IMR-90 (cell line): ENCODE data around the gene GABRR3. TPM values are rescaled to one million over a fixed set of nuclear protein-coding genes. Genes with fewer than 3 reads are reported as not detected.

Experiments used
- ATAC-seq: fragments of 200-7000 bp; cut with Tn5 transposase; 2 replicates; pipeline ENCODE4 v1.9.1; 2020; ENCODE audit warnings: low read depth, mild to moderate bottlenecking, moderate library complexity
- BruUV-seq: library from RNA; stranded (reverse); fragments of 400-500 nt; replicated peaks from 2 replicates; lab custom pipeline; 2021; lab: Mats Ljungman, UMichigan
- CTCF ChIA-PET: fragments of 300-600 bp; formaldehyde crosslinking; extraction: SDS; loops from one replicate; lab custom pipeline; 2021; ENCODE audit warnings: antibody characterized with exemption; lab: Yijun Ruan, JAX
- POLR2A ChIA-PET: fragments of 300-600 bp; sonication (Branson Sonifier 250); formaldehyde crosslinking; loops from one replicate; lab custom pipeline; 2022; ENCODE audit warnings: antibody characterized with exemption; ENCODE audit not compliant: unreplicated experiment; lab: Charles Lee
- DNase-seq: peaks from one replicate; pipeline ENCODE4 v3.0.0; 2013
- H2AFZ ChIP-seq: replicated peaks from 2 replicates; pipeline ENCODE3; 2013; ENCODE audit warnings: low read length, mild to moderate bottlenecking; ENCODE audit not compliant: poor library complexity
- H2AK5ac ChIP-seq: 2 replicates; pipeline ENCODE4 v1.6.1; 2013; ENCODE audit warnings: low read depth, low read length, inconsistent platforms
- H2AK9ac ChIP-seq: replicated peaks from 2 replicates; pipeline ENCODE3; 2013; ENCODE audit warnings: mild to moderate bottlenecking, low read depth, low read length, moderate library complexity; ENCODE audit not compliant: poor library complexity
- H2BK120ac ChIP-seq: 2 replicates; pipeline ENCODE4 v1.6.1; 2013; ENCODE audit warnings: low read depth, low read length, inconsistent platforms
- H2BK15ac ChIP-seq: 3 replicates; pipeline ENCODE4 v1.6.1; 2013; ENCODE audit warnings: low read depth, low read length, inconsistent platforms
- H2BK20ac ChIP-seq: 2 replicates; pipeline ENCODE4 v1.6.1; 2013; ENCODE audit warnings: low read depth, mild to moderate bottlenecking, inconsistent platforms, low read length, moderate library complexity
- H2BK5ac ChIP-seq: 2 replicates; pipeline ENCODE4 v1.6.1; 2013; ENCODE audit warnings: mild to moderate bottlenecking, low read depth, low read length, inconsistent platforms; ENCODE audit not compliant: poor library complexity, severe bottlenecking
- H3K14ac ChIP-seq: replicated peaks from 2 replicates; pipeline ENCODE4 v1.6.1; 2013; ENCODE audit warnings: low read depth, low read length, inconsistent platforms
- H3K18ac ChIP-seq: 2 replicates; pipeline ENCODE4 v1.6.1; 2013; ENCODE audit warnings: low read depth, low read length, control low read depth
- H3K23ac ChIP-seq: 2 replicates; pipeline ENCODE4 v1.6.1; 2013; ENCODE audit warnings: low read depth, low read length, inconsistent platforms
- H3K27ac ChIP-seq: 2 replicates; pipeline ENCODE4 v1.5.1; 2013; ENCODE audit warnings: mild to moderate bottlenecking, control low read depth, low read length; ENCODE audit not compliant: insufficient read depth
- H3K27me3 ChIP-seq: 2 replicates; pipeline ENCODE4 v1.6.1; 2013; ENCODE audit warnings: low read length; ENCODE audit not compliant: control insufficient read depth, insufficient read depth
- H3K36me3 ChIP-seq: 2 replicates; pipeline ENCODE4 v1.6.1; 2013; ENCODE audit warnings: low read length, mixed read lengths; ENCODE audit not compliant: control insufficient read depth, insufficient read depth
- H3K4ac ChIP-seq: 2 replicates; pipeline ENCODE4 v1.6.1; 2013; ENCODE audit warnings: low read depth, low read length, inconsistent platforms
- H3K4me1 ChIP-seq: 2 replicates; pipeline ENCODE4 v1.6.1; 2013; ENCODE audit warnings: low read length, mixed read lengths; ENCODE audit not compliant: control insufficient read depth, insufficient read depth
- H3K4me2 ChIP-seq: 2 replicates; pipeline ENCODE4 v1.6.1; 2013; ENCODE audit warnings: low read depth, mild to moderate bottlenecking, control low read depth, low read length, moderate library complexity
- H3K4me3 ChIP-seq: 2 replicates; pipeline ENCODE4 v1.5.1; 2013; ENCODE audit warnings: low read depth, mild to moderate bottlenecking, control low read depth, low read length, moderate library complexity; ENCODE audit not compliant: insufficient read depth
- H3K56ac ChIP-seq: 2 replicates; pipeline ENCODE4 v1.6.1; 2013; ENCODE audit warnings: low read length, inconsistent platforms; ENCODE audit not compliant: insufficient read depth; ENCODE audit errors: extremely low read depth
- H3K79me1 ChIP-seq, 2 experiments: 2 replicates each; pipeline ENCODE4 v1.6.1; 2013; ENCODE audit warnings: low read length in 2 of 2, inconsistent platforms in 1 of 2, low read depth in 1 of 2
- H3K9ac ChIP-seq: 2 replicates; pipeline ENCODE4 v1.6.1; 2013; ENCODE audit warnings: low read depth, low read length, control low read depth
- H3K9me1 ChIP-seq: 2 replicates; pipeline ENCODE4 v1.6.1; 2013; ENCODE audit warnings: low read length, inconsistent platforms; ENCODE audit not compliant: insufficient read depth
- H3K9me3 ChIP-seq: 2 replicates; pipeline ENCODE4 v1.6.1; 2013; ENCODE audit warnings: low read length; ENCODE audit not compliant: control insufficient read depth, insufficient read depth
- H4K20me1 ChIP-seq: 2 replicates; pipeline ENCODE4 v1.6.1; 2013; ENCODE audit warnings: low read length, inconsistent platforms; ENCODE audit not compliant: insufficient read depth
- H4K5ac ChIP-seq: 2 replicates; pipeline ENCODE4 v1.6.1; 2013; ENCODE audit warnings: mild to moderate bottlenecking, low read depth, low read length, control low read depth
- H4K8ac ChIP-seq, 2 experiments: 2 replicates each; pipeline ENCODE4 v1.6.1; 2013; ENCODE audit warnings: low read depth in 2 of 2, low read length in 2 of 2, control low read depth in 1 of 2, inconsistent platforms in 1 of 2
- H4K91ac ChIP-seq: 2 replicates; pipeline ENCODE4 v1.6.1; 2013; ENCODE audit warnings: low read depth, low read length, inconsistent platforms; ENCODE audit not compliant: insufficient read depth
- BHLHE40 ChIP-seq: fragments of 150-350 bp; IDR thresholded peaks from 2 replicates; pipeline ENCODE4 v1.6.1; 2016; ENCODE audit warnings: mild to moderate bottlenecking, low read depth, low read length
- CTCF ChIP-seq: conservative IDR thresholded peaks from 2 replicates; pipeline ENCODE4 v1.5.1; 2012; ENCODE audit warnings: mild to moderate bottlenecking, low read depth, low read length, improper control_type of control experiment
- MAFK ChIP-seq: IDR thresholded peaks from 2 replicates; pipeline ENCODE4 v1.6.1; 2012; ENCODE audit warnings: low read depth, low read length, improper control_type of control experiment
- MAZ ChIP-seq: IDR thresholded peaks from 2 replicates; pipeline ENCODE4 v1.6.1; 2012; ENCODE audit warnings: low read depth, mild to moderate bottlenecking, low read length, improper control_type of control experiment, moderate library complexity, borderline replicate concordance
- MXI1 ChIP-seq: IDR thresholded peaks from 2 replicates; pipeline ENCODE4 v1.6.1; 2012; ENCODE audit warnings: low read depth, mild to moderate bottlenecking, low read length, moderate library complexity, borderline replicate concordance
- POLR2A ChIP-seq: IDR thresholded peaks from 2 replicates; pipeline ENCODE4 v1.6.1; 2012; ENCODE audit warnings: mild to moderate bottlenecking, low read depth, low read length
- USF2 ChIP-seq: fragments of 150-350 bp; IDR thresholded peaks from 2 replicates; pipeline ENCODE4 v1.6.1; 2017; ENCODE audit warnings: mild to moderate bottlenecking, antibody characterized with exemption, low read length, low read depth
- WGBS, 2 experiments: methylation state at CpG; one replicate each; pipeline versions ENCODE4 v1.1.5 to v1.1.7; 2013; ENCODE audit warnings: missing lambda C conversion rate in 2 of 2; ENCODE audit not compliant: insufficient read length in 1 of 2; ENCODE audit errors: extremely low coverage in 2 of 2; 5-methylcytosine and 5-hydroxymethylcytosine counted together
- dilution Hi-C: fragments of 300-500 bp; cut with HindIII; formaldehyde crosslinking; loops from one replicate; pipeline ENCODE4 v1.14.3; 2018; ENCODE audit warnings: low sequenced_read_pairs; ENCODE audit not compliant: unreplicated experiment
- in situ Hi-C: fragments of 300-500 bp; cut with MboI; formaldehyde crosslinking; loops from 3 replicates; pipeline ENCODE4 v1.14.3; 2019; ENCODE audit warnings: low sequenced_read_pairs, inconsistent platforms, mixed read lengths
- intact Hi-C: fragments of 100-400 bp; cut with micrococcal nuclease; formaldehyde crosslinking; loops from 2 replicates; pipeline ENCODE4 v1.10.0; 2022
- polyA plus RNA-seq, 3 experiments: library from polyadenylated mRNA; depleted of rRNA; stranded (reverse); fragments of >200 nt; gene quantifications; 2 replicates each; pipeline ENCODE4 v1.2.3, GENCODE V29; 2012; ENCODE audit warnings: low replicate concordance in 1 of 3
- total RNA-seq: library from RNA; depleted of rRNA; stranded (reverse); fragments of >200 nt; gene quantifications from 2 replicates; pipeline ENCODE4 v1.2.3, GENCODE V29; 2012

Gene GABRR3
- total and polyA plus RNA-seq, 2 of the 4 experiments (the other 2 are of a cell fraction) = not detected

GRCh38 chr3:97990624-97991292, 44.4 kb downstream of the GABRR3 start:
- in situ Hi-C loops (no loop called here), dilution Hi-C loops (no loop called here), intact Hi-C loops (no loop called here)
- Histone ChIP-seq H4K8ac (no peak overlapping the region), H4K20me1 (no peaks in the 10 kb centered on the region), H3K9me3 (no peaks in the 10 kb centered on the region), H2AK9ac (no peak overlapping the region), H3K27me3 (peaks cover 3% of the 10 kb centered on the region; the same call in 1 of the 2 replicates), H3K23ac (no peak overlapping the region), H4K91ac (no peak overlapping the region), H2BK20ac (no peak overlapping the region), H2BK15ac (no peak overlapping the region), H3K14ac (no peak overlapping the region), H3K9me1 (no peaks in the 10 kb centered on the region), H3K4me2 (no peak overlapping the region; the same call in 1 of the 2 replicates), H3K4me3 (no peak overlapping the region), H2BK120ac (no peak overlapping the region), H2AFZ (no peak overlapping the region), H2BK5ac (no peak overlapping the region), H3K36me3 (no peaks in the 10 kb centered on the region), H3K4ac (no peak overlapping the region), H3K9ac (no peak overlapping the region), H4K5ac (no peak overlapping the region), H3K18ac (no peak overlapping the region), H3K56ac (no peak overlapping the region), H3K27ac (no peak overlapping the region), H2AK5ac (no peak overlapping the region), H3K4me1 (no peaks in the 10 kb centered on the region), H3K79me1 (no peaks in the 10 kb centered on the region)
- ChIA-PET POLR2A (no interaction called here), CTCF (no interaction called here)
- no peak for DNase-seq
- no CpG with 5 or more reads among the region's 2 CpGs for WGBS, 2 experiments
- no TSS peak for BruUV-seq
- TF ChIP-seq CTCF (no peak), MXI1 (no peak), BHLHE40 (no peak), USF2 (no peak), MAZ (no peak), POLR2A (no peak), MAFK (no peak)
- no peak for ATAC-seq
